HG03060 (cell line): ENCODE data around the gene SEMA4C.

Experiments
- ATAC-seq: cut with Tn5 transposase; IDR thresholded peaks from one replicate; pipeline ENCODE4 v1.9.1; 2021; ENCODE audit warnings: low read depth, moderate number of reproducible peaks; ENCODE audit not compliant: unreplicated experiment

SEMA4C gene

GRCh38 chr2:96848264-96848663, 21.6 kb downstream of the SEMA4C start:
- ATAC-seq: no peak

GRCh38 chr2:96847586-96847985, 22.3 kb downstream of the SEMA4C start:
- ATAC-seq: no peak

DNA sequence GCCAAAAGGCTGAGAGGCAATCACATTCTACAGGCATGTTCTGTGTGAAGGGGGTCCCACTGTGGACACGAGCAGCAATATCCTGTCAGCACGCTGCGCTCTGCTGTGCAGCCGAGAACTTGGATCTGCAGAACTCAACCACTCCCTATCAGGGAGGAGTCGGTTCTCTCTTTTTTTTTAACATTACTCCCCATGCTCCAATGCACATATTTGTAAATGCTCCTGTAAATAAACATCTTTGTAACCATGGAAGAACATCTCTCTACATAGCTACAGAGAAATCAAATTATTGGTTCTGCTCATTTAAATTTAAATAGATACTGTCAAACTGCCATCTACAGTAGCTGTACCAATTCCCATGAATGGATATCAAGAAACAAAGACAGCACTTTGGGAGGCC, 23.1 kb downstream of the SEMA4C start:
- ATAC-seq: no peak

GRCh38 chr2:96844405-96844808, 25.5 kb downstream of the SEMA4C start:
- ATAC-seq: no peak

GRCh38 chr2:96843538-96844268, 26.2 kb downstream of the SEMA4C start, which contains the start of gene ANKRD23:
ANKRD23 (minus strand) TSS chr2:96844021; CDS start chr2:96843992, 29 bp downstream.
- no peak for ATAC-seq

DNA sequence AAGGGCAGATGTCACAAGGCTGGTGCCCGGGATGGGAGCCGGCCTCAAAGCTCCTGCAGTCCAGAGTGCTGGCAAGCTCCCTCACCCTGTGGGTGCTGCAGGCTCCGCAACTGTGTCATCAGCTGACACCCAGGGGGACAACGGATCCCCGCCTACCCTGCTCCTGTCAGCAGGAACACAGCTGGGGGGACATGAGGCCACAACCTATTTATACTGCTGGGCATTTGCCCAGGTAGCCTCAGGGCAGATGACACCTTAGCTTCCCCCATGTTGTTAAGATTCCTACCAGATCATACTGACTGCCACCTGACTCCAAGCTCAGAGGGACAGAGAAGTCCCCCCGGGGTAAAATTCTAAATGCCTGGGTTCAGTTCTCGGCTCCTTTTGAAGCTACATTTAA, 27.3 kb downstream of the SEMA4C start:
- ATAC-seq: no peak

GRCh38 chr2:96841701-96842495, 28.0 kb downstream of the SEMA4C start:
- no peak for ATAC-seq

GRCh38 chr2:96839875-96840850, 29.7 kb downstream of the SEMA4C start:
- ATAC-seq: no peak

GRCh38 chr2:96839293-96839874, 30.5 kb downstream of the SEMA4C start:
- ATAC-seq: no peak

DNA sequence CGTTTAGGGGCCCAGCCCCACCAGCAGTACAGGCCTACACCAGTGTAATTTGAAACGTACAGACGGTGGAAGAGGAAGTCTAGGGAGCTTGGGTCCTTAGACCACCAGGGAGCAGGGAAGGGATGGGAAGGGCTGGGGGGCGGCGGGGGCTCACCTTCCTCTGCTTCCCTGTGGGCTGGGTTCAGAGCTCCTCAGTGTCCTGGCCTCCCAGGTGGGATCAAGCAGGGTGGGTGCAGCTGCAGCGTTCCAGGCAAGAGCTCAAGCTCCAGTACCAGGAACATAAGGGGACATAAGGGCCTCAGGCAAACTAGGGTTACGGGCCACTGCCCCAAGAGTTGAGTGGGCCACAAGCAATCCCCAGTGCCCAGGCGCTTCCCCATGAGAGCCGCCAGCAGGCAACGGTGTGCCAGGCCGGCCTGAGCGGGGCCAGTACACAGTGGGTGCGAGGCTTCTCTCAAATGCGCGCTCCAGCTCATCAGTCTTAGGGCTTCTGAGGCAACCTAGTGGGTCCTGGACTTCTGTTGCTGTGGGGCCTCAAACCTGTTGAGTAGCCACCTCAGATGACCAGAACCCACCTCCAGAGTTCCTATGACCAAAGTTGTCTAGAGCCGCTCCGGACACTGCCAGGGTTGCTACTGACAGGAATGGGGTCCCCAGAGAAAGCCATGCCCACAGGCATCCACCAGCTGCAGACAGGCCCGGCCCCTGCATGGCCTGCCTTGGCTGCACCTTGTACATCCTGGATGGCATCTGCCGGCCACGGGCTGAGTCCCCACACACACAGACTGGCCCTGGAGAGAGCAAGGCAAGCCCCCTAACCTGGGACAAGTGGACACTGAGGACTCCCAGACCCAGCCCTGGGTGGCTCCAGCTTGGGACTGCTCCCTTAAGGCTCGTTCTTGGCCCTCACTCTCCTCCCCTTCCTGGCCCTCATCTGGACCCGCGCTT, 31.3 kb downstream of the SEMA4C start:
- no peak for ATAC-seq

GRCh38 chr2:96837575-96837974, 32.3 kb downstream of the SEMA4C start:
- ATAC-seq: no peak

DNA sequence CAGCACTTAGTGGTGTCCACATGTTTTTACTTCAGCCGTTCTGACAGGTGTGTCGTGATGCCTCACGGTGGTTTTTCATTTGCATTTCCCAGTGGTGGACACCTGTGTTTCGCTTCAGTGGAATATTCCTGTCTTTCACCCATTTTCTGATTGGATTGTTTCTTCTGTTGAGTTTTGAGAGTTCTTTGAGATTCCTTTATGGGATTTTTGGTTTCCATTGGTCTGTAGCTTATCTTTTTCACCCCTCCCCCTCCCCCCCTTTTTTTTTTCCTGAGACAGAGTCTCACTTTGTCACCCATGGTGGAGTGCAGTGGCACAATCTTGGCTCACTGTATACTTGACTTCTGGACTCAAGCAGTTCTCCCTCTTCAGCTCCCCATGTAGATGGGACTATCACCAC, 34.0 kb downstream of the SEMA4C start:
- ATAC-seq: no peak

GRCh38 chr2:96832754-96833507, 36.9 kb downstream of the SEMA4C start:
- ATAC-seq: no peak

GRCh38 chr2:96832408-96832753, 37.5 kb downstream of the SEMA4C start:
- no peak for ATAC-seq

- no peak for ATAC-seq
Observed at GRCh38 chr2:96831679-96832078, 38.2 kb downstream of the SEMA4C start.

GRCh38 chr2:96830044-96830562, 39.8 kb downstream of the SEMA4C start:
- ATAC-seq: no peak

- ATAC-seq: no peak
Observed at GRCh38 chr2:96828874-96829273, 41.0 kb downstream of the SEMA4C start.

DNA sequence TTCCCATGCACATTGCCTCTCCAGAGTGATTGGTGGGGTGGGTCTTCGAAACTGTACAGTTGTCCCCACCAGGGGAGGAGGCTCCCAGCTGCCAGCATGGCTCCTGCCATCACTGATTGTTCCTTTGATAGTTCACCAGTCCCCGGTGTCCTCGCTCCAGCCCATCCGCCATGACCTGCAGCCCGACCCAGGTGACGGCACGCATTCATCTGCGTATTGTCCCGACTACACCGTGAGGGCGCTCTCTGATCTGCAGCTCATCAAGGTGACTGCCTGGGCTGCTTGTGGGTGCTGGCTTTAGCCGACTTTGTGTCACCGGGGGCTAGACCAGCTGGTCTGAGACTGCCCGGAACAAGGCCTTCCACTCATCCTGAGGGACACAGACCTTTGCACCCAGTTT, 41.4 kb downstream of the SEMA4C start:
- ATAC-seq: no peak
